Measurements from ENCODE around the gene SACM1L.

Gene SACM1L, protein sequence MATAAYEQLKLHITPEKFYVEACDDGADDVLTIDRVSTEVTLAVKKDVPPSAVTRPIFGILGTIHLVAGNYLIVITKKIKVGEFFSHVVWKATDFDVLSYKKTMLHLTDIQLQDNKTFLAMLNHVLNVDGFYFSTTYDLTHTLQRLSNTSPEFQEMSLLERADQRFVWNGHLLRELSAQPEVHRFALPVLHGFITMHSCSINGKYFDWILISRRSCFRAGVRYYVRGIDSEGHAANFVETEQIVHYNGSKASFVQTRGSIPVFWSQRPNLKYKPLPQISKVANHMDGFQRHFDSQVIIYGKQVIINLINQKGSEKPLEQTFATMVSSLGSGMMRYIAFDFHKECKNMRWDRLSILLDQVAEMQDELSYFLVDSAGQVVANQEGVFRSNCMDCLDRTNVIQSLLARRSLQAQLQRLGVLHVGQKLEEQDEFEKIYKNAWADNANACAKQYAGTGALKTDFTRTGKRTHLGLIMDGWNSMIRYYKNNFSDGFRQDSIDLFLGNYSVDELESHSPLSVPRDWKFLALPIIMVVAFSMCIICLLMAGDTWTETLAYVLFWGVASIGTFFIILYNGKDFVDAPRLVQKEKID

DNA sequence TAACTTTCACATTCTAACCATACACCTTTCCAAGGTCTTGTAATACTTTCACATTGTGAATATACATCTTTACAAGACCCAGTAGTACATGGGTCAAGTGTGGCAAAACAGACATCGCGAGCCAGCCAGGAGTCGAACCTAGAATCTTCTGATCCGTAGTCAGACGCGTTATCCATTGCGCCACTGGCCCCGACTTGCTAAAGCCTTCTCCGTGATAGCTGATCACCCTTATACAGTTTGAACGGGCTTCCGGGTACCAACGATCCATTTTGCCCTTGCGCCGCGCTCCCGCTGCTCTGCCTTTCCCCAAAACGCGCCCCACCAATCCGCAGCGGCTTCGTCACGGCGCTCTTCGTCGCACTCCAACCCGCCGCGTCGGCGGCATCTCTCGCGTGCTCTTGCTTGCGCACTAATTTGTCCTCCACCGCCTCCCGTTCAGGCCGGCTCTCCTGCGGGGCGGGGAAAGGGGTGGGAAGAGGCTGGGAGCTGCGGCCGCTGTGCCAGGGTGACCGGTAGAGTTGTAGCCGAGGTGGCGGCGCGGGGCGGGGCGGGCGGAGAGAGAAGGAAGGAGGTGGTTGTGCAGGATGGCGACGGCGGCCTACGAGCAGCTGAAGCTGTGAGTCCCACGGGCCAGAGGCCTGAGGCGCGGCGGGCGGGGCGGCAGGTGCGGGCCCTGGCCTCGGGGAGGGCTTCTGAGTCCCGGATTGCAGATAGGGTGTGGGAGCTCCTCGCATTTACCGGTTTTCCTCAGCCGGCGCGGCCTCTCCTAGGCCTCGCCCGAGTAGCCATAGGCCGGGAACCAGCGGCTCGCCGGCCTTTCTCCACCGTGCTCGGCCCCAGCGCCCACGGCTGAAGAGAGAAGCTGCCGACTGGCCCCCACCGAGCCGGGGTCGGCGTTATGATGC, at the start of gene SACM1L:
Gene SACM1L, plus strand, starts transcription at position 515 of the 905 bp plus-strand sequence. Its CDS starts 70 bp downstream, at position 585.
- DNase-seq (ENCODE audit: low read depth in 2 of 2) = peak; percentile 97 to 98

DNA sequence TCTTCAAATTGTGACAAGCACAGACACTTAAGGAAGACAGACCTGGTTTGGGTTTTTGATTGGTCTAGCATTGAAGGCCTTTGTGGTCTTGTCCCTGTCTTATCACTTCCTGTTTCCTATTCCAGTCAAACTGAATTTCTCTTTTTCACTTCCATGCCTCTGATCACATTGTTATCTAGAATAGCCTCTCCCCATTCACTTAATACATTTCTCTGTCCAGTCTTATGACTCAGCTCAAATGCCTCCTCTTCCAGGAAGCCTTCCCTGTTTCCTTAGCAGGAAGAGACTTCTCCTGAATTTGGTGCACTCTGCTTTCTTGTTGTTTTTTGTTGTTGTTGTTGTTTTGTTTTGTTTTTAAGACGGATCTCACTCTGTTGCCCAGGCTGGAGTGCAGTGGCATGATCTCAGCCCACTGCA, 49.1 kb upstream of the SACM1L start:
- no peak for DNase-seq (ENCODE audit: low read depth in 2 of 2)

DNA sequence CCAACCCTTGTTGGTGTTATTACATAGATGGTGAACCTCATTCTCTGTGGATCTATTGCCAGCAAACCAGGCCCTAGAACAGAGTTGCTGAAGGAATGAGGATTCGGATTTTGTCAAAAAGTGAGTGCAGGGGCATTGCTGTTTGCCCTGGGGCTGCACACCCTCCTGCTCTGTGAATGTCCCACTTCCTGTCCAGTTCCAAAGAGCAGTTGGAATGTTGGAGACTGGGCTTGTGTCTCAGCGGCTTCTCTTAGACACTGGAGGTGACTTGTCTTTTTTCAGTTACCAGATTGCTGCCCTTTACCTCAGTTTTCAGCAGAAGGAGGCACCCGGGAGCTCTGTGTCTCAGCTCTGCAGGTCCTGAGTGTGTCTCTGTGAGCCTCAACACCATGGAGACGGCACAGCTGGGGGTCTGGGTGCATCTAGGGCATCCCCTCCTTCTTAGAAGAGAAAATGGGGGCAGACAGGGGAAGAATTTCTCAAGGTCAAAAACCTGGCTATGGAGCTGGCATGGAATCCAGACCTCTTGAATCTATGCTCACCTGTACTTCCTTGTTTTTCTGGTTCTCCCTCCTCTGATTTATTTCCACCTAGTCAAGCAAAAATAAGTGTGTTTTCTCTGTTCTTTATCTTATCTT, 48.4 kb upstream of the SACM1L start:
- no peak for DNase-seq (ENCODE audit: low read depth in 2 of 2)

DNA sequence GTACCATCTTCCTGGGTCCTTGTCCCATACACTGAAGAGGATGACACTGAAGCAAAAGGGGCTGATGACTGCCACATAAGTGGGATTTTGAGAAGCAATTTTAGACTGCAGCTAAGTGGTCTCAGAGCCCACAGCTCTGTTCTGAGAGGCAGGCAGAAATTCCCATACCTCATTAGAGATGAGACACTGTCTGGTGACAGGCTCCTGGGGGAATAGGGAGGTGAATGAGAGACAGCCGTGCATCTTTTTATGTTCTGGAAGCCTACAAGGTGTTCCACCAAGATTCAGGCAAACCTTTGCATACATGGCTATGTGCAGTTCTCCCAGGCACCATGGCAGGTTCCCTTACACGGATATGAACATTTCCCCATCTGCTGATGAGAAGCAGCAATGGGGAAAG, 47.4 kb upstream of the SACM1L start:
- DNase-seq (ENCODE audit: low read depth in 2 of 2) = no peak

DNA sequence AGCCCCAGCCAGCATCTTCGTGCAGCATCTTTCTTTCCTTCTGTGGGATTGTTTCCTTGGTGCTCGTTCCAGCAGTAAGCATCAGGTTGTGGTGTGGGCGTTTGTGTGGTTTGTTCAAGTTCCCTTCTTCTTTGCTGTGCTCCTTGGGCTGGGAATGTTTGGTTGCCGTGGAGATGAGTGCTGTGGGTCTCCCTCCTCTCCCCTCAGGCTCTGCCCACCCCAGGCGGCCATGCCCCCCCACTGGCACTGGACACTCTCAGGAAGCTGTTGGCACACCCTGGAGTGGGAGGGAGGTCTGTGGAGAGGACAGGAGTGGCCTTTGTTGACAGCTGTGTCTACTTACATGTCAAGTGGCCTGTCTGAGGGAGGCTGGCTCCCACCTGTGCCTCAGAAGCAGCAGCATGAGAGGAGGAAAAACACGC, 46.5 kb upstream of the SACM1L start:
- DNase-seq (ENCODE audit: low read depth in 2 of 2) = no peak

DNA sequence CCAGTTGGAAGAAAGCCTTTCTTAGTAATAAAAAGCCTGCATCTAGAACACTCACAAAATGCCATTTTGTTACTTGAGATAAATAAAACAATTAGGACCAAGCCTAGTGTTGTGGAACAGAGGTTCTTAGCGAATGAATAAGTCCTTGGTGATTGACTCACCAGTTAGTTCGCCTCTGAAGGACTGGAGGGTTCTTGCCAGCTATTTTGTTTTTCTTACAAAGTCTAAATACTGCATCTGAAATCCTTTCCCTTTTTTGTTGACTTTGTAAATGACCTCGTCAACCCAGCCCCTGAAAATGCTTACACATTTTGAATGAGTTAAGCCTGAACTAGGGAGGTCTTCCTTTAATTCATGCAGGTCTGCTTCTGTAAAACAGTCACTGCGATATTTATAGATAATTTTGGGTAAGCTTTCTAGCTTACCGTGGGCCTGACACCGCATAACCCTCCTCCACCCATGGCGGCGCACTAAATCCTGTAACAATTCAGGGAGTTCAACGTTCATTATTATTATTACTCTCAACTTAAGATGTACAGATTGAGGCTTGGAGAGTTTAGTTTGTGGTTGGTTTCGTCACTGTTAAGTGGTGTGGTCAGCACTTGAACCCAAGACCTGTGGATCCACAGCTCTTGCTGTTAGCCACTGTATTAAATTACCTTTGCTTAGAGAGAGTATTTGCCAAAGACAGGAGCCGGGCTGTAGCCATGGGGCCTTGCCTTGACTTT, 45.0 kb upstream of the SACM1L start:
- no peak for DNase-seq (ENCODE audit: low read depth in 2 of 2)

DNA sequence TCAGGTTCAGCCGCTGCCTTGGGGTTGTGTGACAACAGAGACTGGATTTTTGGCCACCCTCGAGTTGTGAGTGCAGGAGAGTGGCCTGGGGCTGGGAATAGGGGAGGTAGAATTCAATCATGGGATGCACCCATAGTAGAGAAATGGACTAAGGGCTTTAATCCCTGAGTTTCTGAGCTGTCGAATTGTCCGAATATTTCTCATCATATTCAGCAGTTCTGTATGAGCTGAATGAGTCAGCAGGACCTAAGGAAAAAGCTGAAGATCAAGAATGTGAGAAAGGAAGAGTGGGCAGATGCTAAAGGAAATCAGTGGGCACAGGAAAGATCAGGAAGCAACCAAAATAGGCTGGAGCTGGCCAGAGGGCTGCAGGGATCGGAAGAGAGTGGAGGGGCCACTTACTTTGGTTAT, 44.4 kb upstream of the SACM1L start:
- no peak for DNase-seq (ENCODE audit: low read depth in 2 of 2)

DNA sequence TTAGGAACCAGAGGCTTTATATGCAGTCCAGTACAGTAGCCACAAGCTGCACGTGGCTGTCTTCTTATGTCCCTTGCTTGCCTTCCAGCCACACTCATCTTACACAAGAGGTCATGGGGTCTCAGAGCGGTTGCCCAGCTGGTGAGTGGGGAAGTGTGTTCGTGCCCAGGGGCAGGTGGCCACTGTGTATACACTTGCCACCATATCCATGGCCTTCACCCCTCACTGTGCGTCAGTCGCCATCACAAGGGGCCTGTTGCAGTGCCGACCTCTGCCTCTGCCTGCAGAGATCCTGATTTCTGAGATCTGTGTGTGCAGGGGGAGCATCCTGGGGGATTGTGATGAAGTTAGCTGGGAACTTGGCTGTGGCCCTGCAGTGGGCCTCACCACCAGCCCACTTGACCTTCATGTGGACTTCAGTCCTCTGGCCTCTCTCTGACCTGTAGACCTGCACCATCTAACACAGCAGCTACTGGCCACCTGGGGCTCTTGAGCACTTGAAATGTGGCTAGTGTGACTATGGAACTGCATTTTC, 43.1 kb upstream of the SACM1L start:
- DNase-seq (ENCODE audit: low read depth in 2 of 2) = no peak

DNA sequence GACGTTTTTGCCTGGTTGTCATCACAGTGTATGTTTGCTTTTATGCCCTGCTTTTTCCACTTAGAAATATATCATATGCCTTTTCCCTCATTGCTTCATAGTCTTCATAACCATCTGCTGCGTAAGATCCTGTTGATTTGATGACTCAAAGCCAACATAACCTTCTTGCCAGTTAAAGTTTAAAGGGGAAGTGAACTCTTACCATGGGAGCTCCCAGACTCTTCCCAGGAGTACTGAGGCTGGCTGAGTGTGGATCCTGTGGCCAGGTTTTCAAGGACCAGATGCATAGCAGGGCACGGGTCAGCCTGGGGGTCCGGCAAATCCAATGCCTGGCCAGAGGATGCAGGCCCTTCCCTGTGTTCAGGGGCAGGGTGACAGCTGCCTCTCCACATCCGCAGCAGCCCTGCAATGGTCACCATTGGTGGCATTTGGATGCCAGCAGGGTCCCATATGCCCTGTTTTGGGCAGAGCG, 42.0 kb upstream of the SACM1L start:
- DNase-seq (ENCODE audit: low read depth in 2 of 2) = no peak

DNA sequence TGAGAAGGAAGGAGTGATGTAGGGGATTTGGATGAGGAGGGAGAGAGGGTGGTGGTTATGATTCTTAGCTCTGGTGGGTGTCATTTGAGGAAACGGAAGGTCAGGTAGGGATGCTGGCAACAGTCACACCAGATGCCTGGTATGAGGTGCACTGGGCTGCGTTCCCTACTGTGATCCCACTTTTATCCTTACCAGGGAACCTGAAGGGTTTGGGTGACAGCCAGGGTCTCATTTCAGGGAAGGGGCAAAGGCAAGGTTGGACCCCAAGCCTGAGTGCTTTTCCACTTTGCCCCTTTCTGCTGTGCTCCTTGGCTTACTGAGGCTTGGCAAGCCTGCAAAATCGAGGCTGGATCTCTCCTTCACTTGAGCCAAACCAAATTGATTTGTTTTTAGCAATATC, 36.0 kb upstream of the SACM1L start:
- no peak for DNase-seq (ENCODE audit: low read depth in 2 of 2)

DNA sequence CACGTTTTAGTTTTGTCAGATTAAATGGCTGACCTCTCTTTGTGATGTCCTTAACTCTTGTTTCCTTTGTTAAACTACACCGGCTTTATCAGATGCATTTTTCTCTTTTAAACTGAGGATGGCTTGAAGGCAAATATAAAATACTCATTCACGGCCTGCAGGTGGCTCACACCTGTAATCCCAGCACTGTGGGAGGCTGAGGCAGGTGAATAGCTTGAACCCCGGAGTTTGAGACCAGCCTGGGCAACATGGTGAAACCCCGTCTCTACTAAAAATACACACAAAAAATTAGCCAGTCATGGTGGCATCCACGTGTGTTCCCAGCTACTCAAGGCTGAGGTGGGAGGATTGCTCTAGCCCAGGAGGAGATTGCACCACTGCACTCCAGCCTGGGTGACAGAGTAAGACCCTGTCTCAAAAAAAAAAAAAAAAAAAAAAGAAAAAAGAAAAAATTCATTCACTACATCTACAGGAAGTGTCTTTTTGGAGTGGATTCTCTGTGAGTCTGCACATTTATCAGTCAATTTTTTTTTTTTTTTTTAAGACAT, 34.7 kb upstream of the SACM1L start:
- DNase-seq (ENCODE audit: low read depth in 2 of 2) = no peak

DNA sequence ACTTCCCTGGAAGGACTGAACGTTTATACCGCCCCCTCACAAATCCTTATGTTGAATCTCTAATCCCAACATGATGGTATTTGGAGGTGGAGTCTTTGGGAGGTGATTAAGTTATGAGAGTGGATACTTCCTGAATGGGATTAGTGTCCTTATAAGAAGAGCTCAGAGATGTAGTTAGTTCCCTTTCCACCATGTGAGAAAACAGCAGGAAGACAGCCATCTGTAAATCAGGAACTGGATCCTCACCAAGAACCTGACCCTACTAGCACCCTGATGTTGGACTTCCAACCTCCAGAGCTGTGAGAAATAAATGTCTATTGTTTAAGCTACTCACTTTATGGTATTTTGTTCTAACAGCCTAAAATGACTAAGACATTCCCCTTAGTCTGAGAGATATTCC, 33.3 kb upstream of the SACM1L start:
- no peak for DNase-seq (ENCODE audit: low read depth in 2 of 2)

DNA sequence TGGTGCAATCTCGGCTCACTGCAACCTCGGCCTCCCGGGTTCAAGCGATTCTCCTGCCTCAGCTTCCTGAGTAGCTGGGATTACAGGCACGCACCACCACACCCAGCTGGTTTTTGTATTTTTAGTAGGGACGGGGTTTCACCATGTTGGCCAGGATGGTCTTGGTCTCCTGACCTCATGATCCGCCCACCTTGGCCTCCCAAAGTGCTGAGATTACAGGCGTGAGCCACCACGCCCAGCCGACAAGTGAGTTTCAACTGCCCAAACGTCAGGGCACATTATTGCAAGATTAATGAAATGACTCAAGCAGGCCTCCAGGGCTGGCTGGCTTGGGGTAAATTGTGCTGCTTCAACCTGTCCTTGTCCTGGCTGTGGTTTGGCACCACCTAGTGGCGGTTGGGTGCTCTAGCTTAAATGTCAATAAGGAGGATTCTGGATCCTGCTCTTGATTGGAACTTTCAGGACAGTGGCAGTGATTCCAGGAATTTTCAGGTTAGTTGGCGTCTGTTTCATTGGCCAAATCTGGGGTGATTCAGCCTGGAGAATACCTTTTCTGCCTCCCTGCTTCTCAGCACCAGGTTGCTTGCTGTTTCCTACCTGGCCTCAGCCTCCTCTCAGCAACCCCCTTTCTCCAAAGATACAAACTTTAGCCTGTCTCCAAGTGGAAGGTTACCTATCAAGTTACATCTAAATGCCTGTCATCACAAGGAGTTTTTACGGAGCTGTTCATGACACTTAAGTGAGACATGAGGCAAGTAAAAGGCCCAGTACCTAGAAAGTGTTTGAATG, 32.4 kb upstream of the SACM1L start:
- DNase-seq (ENCODE audit: low read depth in 2 of 2) = peak; percentile 72

DNA sequence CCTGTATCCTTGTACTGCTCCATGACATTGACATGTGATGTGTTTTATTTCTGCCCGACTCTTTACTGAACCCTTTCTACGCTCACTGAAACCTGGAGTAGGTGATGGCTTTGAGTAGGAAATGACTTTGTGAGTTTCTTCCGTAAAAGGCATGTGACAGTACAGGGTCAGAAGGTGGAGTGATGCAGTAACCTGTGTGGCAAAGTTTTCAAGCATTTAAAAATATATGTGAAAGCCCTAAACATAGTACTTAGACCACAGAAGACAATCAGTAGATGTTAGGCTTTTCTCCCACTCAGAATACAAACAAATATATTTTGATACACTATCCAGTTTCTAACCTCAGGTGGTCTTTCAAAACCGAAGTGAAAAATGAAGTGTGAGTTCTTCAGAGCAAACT, 31.3 kb upstream of the SACM1L start:
- no peak for DNase-seq (ENCODE audit: low read depth in 2 of 2)

DNA sequence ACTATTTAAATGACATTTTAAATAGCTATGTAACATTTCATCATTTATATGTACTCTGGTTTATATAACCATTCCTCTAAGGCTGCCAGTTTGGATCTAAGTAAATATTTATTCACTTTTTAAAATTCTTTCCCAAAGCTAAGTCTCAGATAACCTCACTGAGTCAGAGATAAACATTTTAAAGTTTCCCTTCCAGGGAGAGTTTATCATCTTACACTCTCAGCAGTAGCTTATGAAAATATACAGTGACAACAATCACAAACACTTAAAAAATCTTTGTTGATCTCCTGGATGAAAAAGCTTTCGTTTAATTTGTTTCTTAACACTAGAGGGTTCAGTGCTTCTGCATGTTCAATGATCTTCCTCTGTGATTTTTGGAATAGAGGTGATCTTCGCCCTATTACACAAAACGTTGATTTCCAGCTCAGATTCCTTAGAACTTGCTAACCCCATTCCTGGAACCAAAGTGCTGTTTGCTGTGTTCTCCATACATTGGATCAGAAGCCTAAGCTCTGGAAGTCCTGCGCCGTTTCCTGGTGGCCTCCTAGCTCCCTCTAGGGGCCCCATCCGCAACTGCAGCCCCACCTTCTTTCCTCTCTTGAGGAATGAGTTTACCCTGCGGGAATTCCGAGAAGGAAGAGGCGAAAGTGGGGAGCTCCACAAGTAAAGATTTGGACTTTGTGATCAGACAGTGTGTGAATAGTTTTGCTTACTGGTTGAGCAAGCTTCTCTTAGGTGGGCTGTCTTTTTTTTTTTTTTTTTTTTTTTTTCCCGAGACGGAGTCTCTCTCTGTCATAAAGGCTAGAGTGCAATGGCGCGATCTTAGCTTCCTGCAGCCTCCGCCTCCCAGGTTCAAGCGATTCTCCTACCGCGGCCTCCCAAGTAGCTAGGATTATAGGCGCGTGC, 29.3 kb upstream of the SACM1L start:
- no peak for DNase-seq (ENCODE audit: low read depth in 2 of 2)

DNA sequence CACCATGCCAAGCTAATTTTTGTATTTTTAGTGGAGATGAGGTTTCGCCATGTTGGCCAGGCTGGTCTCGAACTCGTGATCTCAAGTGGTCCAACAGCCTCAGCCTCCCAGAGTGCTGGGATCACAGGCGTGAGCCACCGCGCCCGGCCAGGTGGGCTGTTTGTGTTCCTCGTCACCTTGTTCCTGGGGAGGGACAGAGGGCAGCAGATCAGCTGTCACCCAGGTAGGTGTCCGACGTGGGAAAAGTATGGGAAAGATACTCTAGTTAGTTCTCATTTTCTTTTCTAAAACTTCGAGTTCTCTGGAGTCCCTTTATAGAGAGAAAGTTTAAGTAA, 28.7 kb upstream of the SACM1L start:
- no peak for DNase-seq (ENCODE audit: low read depth in 2 of 2)

DNA sequence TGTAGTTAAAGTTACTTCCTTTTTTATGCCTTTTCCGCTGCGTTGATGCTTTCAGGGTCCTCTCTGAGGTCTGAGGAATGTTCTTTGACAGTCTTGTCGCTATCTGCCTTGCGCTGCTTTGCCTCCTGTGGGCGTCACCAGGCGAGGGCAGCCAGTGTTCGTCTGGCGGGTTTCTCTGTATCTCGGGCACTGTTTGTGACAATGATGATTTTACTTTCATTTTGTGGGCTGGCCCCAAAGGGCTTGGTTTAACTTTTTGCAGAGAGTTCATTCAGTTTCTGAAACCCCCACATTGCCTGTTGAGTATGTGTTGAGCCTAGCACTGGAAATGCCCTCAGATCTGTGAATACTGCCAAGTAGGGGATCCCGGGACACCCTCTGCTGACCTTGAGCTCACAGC, 24.6 kb upstream of the SACM1L start:
- DNase-seq (ENCODE audit: low read depth in 2 of 2) = peak; percentile 61 to 65

DNA sequence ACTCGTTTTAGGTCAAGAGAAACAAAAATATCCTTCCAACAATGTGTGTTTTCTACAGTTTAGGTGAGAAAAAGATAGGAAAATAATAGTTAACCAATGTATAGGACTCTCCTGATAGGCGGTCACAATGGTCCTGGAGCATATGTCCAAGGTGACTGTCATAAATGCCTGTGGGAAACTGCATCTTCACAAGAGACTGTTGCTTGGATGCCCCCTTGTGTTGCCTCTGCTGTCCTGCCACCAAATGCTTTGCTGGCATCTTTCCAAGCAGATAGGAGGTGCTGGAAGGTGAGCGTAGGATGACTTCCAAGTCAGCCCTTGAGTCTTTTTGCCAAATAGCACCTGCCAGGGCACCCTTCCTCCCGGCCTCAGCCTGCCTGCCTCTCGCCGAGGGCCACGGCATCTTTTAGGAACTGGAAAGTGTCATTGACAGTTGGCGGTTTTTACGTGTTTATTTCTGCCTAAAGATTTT, 24.1 kb upstream of the SACM1L start:
- DNase-seq (ENCODE audit: low read depth in 2 of 2) = peak in 1 of 2 donors; percentile 43
